Lower lobe of right lung (tissue), 2 donors: ENCODE measurements around the gene GSTP1. TPM values are rescaled to one million over a fixed set of nuclear protein-coding genes. Genes with fewer than 3 reads are reported as not detected.

Source experiments
- ATAC-seq, 2 donors: fragments of 200-7000 bp; cut with Tn5 transposase; one replicate each; pipeline ENCODE4 v1.9.1; 2020 to 2022; ENCODE audit warnings: mild to moderate bottlenecking in 2 of 2, moderate library complexity in 2 of 2
- DNase-seq: peaks from one replicate; pipeline ENCODE4 v3.0.0-alpha.2; 2020
- H3K27ac ChIP-seq: fragments of 200-600 bp; one replicate; pipeline ENCODE4 v1.8.0; 2022
- H3K27me3 ChIP-seq: fragments of 200-600 bp; one replicate; pipeline ENCODE4 v1.8.0; 2022; ENCODE audit warnings: low read depth
- H3K36me3 ChIP-seq: fragments of 200-600 bp; one replicate; pipeline ENCODE4 v1.8.0; 2022; ENCODE audit warnings: mild to moderate bottlenecking
- H3K4me1 ChIP-seq: fragments of 200-600 bp; one replicate; pipeline ENCODE4 v1.8.0; 2022
- H3K4me3 ChIP-seq: fragments of 200-600 bp; one replicate; pipeline ENCODE4 v1.8.0; 2022; ENCODE audit warnings: mild to moderate bottlenecking
- H3K9me3 ChIP-seq: fragments of 200-600 bp; one replicate; pipeline ENCODE4 v1.8.0; 2022
- intact Hi-C: fragments of 100-400 bp; cut with DNase I; formaldehyde crosslinking; loops from one replicate; pipeline ENCODE4 v1.11.0; 2022
- total RNA-seq: library from RNA; stranded (reverse); fragmentation: NEBNext Ultra II Directional; extraction: Animal tissue kit (Norgen Biotek cat#: 25700); gene quantifications from one replicate; pipeline ENCODE4 v1.2.1, GENCODE V29; 2021
- TF ChIP-seq, protein P1 (sequence below): fragments of 200-600 bp; IDR thresholded peaks from one replicate; pipeline ENCODE4 v1.8.0; 2022; ENCODE audit warnings: antibody characterized with exemption, mild to moderate bottlenecking
- donor health status: DM: no; HTN: yes; CAD: no; lungs with severe emphysema.

The GSTP1 gene
- total RNA-seq, 1 donor from 2014 or later = 677 TPM

DNA sequence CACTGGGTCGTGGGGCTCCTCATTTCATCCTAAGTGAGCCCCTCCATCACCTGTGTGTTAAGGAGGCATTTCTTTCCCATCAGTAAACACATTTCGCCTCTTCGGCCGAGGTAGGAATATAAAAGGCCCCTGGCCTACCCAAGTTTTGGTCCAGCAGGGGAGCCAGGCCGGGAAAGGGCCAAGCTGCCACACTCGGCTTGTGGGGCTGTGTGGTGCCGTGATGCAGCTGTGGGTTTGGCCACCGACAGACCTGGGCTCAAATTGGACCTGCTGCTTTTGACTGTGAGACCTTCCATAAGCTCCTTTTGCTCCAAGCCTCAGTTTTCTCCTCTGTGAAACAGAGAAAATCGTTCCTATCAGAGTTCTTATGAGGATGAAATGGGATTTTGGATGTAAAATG lies 23.9 kb downstream of the GSTP1 start:
- H3K4me1 ChIP-seq = peaks cover 19% of the 10 kb centered on the region
- ATAC-seq = no peak
- DNase-seq = no peak
- TF ChIP-seq, protein P1, sequence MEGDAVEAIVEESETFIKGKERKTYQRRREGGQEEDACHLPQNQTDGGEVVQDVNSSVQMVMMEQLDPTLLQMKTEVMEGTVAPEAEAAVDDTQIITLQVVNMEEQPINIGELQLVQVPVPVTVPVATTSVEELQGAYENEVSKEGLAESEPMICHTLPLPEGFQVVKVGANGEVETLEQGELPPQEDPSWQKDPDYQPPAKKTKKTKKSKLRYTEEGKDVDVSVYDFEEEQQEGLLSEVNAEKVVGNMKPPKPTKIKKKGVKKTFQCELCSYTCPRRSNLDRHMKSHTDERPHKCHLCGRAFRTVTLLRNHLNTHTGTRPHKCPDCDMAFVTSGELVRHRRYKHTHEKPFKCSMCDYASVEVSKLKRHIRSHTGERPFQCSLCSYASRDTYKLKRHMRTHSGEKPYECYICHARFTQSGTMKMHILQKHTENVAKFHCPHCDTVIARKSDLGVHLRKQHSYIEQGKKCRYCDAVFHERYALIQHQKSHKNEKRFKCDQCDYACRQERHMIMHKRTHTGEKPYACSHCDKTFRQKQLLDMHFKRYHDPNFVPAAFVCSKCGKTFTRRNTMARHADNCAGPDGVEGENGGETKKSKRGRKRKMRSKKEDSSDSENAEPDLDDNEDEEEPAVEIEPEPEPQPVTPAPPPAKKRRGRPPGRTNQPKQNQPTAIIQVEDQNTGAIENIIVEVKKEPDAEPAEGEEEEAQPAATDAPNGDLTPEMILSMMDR = no peak
- peak overlapping the region; percentile 91 for H3K27ac ChIP-seq
- H3K36me3 ChIP-seq = peaks cover 41% of the 10 kb centered on the region
- intact Hi-C loops = no loop called here
- peak overlapping the region; percentile 99 for H3K4me3 ChIP-seq
- no peaks in the 10 kb centered on the region for H3K27me3 ChIP-seq
- H3K9me3 ChIP-seq = no peaks in the 10 kb centered on the region

GRCh38 chr11:67608486-67608885 lies 24.9 kb downstream of the GSTP1 start:
- no peaks in the 10 kb centered on the region for H3K9me3 ChIP-seq
- no peak for DNase-seq
- TF ChIP-seq, protein P1 = no peak
- intact Hi-C loops = no loop called here
- no peak overlapping the region for H3K27ac ChIP-seq
- no peaks in the 10 kb centered on the region for H3K27me3 ChIP-seq
- H3K36me3 ChIP-seq = peaks cover 48% of the 10 kb centered on the region
- H3K4me1 ChIP-seq = peaks cover 20% of the 10 kb centered on the region
- no peak overlapping the region for H3K4me3 ChIP-seq
- ATAC-seq = no peak

DNA sequence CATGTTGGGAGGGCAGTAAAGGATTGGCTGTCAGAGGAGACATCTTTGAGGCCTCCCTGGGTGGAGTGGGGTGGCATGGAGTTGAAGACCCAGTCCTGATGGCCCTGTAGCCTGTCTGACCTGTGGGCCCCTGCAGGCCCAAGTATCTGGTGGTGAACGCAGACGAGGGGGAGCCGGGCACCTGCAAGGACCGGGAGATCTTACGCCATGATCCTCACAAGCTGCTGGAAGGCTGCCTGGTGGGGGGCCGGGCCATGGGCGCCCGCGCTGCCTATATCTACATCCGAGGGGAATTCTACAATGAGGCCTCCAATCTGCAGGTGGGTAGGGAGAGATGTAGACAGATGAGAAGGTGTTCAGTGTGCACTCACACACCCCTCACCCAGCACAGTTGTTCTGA lies 25.7 kb downstream of the GSTP1 start:
- intact Hi-C loops = no loop called here
- TF ChIP-seq, protein P1 = no peak
- H3K4me1 ChIP-seq = peaks cover 28% of the 10 kb centered on the region
- DNase-seq (no peak), ATAC-seq (no peak)
- no peaks in the 10 kb centered on the region for H3K9me3 ChIP-seq
- H3K36me3 ChIP-seq = peaks cover 48% of the 10 kb centered on the region
- no peak overlapping the region for H3K27ac ChIP-seq
- H3K27me3 ChIP-seq = no peaks in the 10 kb centered on the region
- no peak overlapping the region for H3K4me3 ChIP-seq

- no peak overlapping the region for H3K4me3 ChIP-seq
- H3K27me3 ChIP-seq = no peaks in the 10 kb centered on the region
- H3K4me1 ChIP-seq = peaks cover 33% of the 10 kb centered on the region
- DNase-seq (no peak), ATAC-seq (no peak)
- no peak overlapping the region for H3K27ac ChIP-seq
- intact Hi-C loops = no loop called here
- TF ChIP-seq, protein P1 = no peak
- H3K36me3 ChIP-seq = peaks cover 48% of the 10 kb centered on the region
- no peaks in the 10 kb centered on the region for H3K9me3 ChIP-seq
Measured at GRCh38 chr11:67610302-67610868, 26.8 kb downstream of the GSTP1 start.

DNA sequence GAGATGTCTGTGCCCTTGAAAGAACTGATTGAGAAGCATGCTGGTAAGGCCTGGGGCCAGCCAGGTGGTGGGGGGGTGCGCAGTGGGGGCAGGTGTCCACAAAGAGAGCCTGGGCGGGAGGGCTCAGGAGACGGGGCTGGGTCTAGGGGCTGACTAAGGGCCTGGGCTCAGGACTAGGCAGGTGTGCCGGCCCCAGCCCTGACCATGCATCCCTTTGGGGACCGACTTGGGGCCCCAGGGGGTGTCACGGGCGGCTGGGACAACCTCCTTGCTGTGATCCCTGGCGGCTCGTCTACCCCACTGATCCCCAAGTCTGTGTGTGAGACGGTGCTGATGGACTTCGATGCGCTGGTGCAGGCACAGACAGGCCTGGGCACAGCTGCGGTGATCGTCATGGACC lies 27.6 kb downstream of the GSTP1 start:
- Histone ChIP-seq H3K27me3 (peaks cover 6% of the 10 kb centered on the region), H3K27ac (no peak overlapping the region), H3K4me1 (peaks cover 29% of the 10 kb centered on the region), H3K4me3 (no peak overlapping the region), H3K36me3 (peaks cover 48% of the 10 kb centered on the region), H3K9me3 (no peaks in the 10 kb centered on the region)
- ATAC-seq (no peak), DNase-seq (no peak)
- intact Hi-C loops = no loop called here
- TF ChIP-seq, protein P1 = no peak
